EH (cell line): Measurements from ENCODE around the gene TBXA2R.
A peak's percentile ranks its signal among the peaks of the same experiment; 100 is the strongest.
"Not testable (repeated sequence)": the region's sequence is repeated elsewhere in the genome, so short reads cannot be mapped to it uniquely, and the experiment has no call there.

Source experiments
- DNase-seq: peaks from one replicate; pipeline ENCODE4 v3.0.0-alpha.2; 2015; ENCODE audit warnings: low read depth

The TBXA2R gene

GRCh38 chr19:3639479-3639878, 32.8 kb upstream of the TBXA2R start:
- no peak for DNase-seq

GRCh38 chr19:3638208-3639193, 31.8 kb upstream of the TBXA2R start:
- no peak for DNase-seq

- no peak for DNase-seq
Observed at GRCh38 chr19:3637621-3638020, 30.9 kb upstream of the TBXA2R start.

GRCh38 chr19:3636962-3637361, 30.3 kb upstream of the TBXA2R start:
- DNase-seq, result no peak

- DNase-seq, result no peak
Observed at GRCh38 chr19:3636506-3636905, 29.8 kb upstream of the TBXA2R start.

GRCh38 chr19:3634496-3635045, 27.9 kb upstream of the TBXA2R start:
- DNase-seq, result no peak

- DNase-seq, result no peak
Observed at GRCh38 chr19:3633559-3633988, 26.9 kb upstream of the TBXA2R start.

- no peak for DNase-seq
Observed at GRCh38 chr19:3632739-3633558, 26.3 kb upstream of the TBXA2R start.

GRCh38 chr19:3632098-3632497, 25.4 kb upstream of the TBXA2R start:
- no peak for DNase-seq

GRCh38 chr19:3631053-3631861, 24.6 kb upstream of the TBXA2R start:
- DNase-seq, result no peak

- DNase-seq, result not testable (repeated sequence)
Observed at GRCh38 chr19:3628766-3629165, 22.1 kb upstream of the TBXA2R start.

GRCh38 chr19:3627351-3627723, 20.7 kb upstream of the TBXA2R start:
- DNase-seq, result no peak

- peak; percentile 98 for DNase-seq
Observed at GRCh38 chr19:3626473-3627350, 20.0 kb upstream of the TBXA2R start, which contains the start of gene CACTIN. Gene CACTIN (minus strand): TSS chr19:3626790. CDS start chr19:3626762, 28 bp downstream.

GRCh38 chr19:3625996-3626472, 19.4 kb upstream of the TBXA2R start:
- DNase-seq, result peak; percentile 24

GRCh38 chr19:3623716-3624115, 17.0 kb upstream of the TBXA2R start:
- no peak for DNase-seq

GRCh38 chr19:3622224-3622623, 15.5 kb upstream of the TBXA2R start:
- no peak for DNase-seq

GRCh38 chr19:3621689-3622088, 15.0 kb upstream of the TBXA2R start:
- DNase-seq, result no peak

GRCh38 chr19:3620817-3621547, 14.3 kb upstream of the TBXA2R start:
- no peak for DNase-seq

- no peak for DNase-seq
Observed at GRCh38 chr19:3620145-3620816, 13.6 kb upstream of the TBXA2R start.
